ENCODE results near the gene TIMMDC1. TPM values are rescaled to one million over a fixed set of nuclear protein-coding genes. Genes with fewer than 3 reads are reported as not detected.
"Not testable (repeated sequence)": the region's sequence is repeated elsewhere in the genome, so short reads cannot be mapped to it uniquely, and the experiment has no call there.

TIMMDC1 gene
- polyA plus RNA-seq, 4 donors, result 70.0 to 119 (median 109) TPM

GRCh38 chr3:119553823-119554415, 55.6 kb downstream of the TIMMDC1 start:
- no peak for DNase-seq (ENCODE audit: low read depth in 4 of 4, low spot score in 3 of 4)

GRCh38 chr3:119555309-119555735, 57.0 kb downstream of the TIMMDC1 start:
- no peak for DNase-seq (ENCODE audit: low read depth in 4 of 4, low spot score in 3 of 4)

- DNase-seq (ENCODE audit: low read depth in 4 of 4, low spot score in 3 of 4), result no peak
Observed at GRCh38 chr3:119555929-119556328, 57.6 kb downstream of the TIMMDC1 start.

- DNase-seq (ENCODE audit: low read depth in 4 of 4, low spot score in 3 of 4), result no peak
Observed at GRCh38 chr3:119557192-119557876, 59.0 kb downstream of the TIMMDC1 start.

GRCh38 chr3:119557877-119558269, 59.5 kb downstream of the TIMMDC1 start:
- no peak for DNase-seq (ENCODE audit: low read depth in 4 of 4, low spot score in 3 of 4)

GRCh38 chr3:119558626-119559317, 60.4 kb downstream of the TIMMDC1 start:
- no peak for DNase-seq (ENCODE audit: low read depth in 4 of 4, low spot score in 3 of 4)

GRCh38 chr3:119559441-119559963, 61.2 kb downstream of the TIMMDC1 start, which contains the start of gene CD80:
Gene CD80, minus strand, starts transcription at chr3:119559614. Its CDS starts 1,886 bp downstream, at chr3:119557728.
- no peak for DNase-seq (ENCODE audit: low read depth in 4 of 4, low spot score in 3 of 4)

- DNase-seq (ENCODE audit: low read depth in 4 of 4, low spot score in 3 of 4), result no peak
Observed at GRCh38 chr3:119560160-119560559, 61.8 kb downstream of the TIMMDC1 start.

- no peak for DNase-seq (ENCODE audit: low read depth in 4 of 4, low spot score in 3 of 4)
Observed at GRCh38 chr3:119562307-119562961, 64.1 kb downstream of the TIMMDC1 start.

- DNase-seq (ENCODE audit: low read depth in 4 of 4, low spot score in 3 of 4), result not testable (repeated sequence)
Observed at GRCh38 chr3:119563334-119563733, 65.0 kb downstream of the TIMMDC1 start.

- DNase-seq (ENCODE audit: low read depth in 4 of 4, low spot score in 3 of 4), result no peak
Observed at GRCh38 chr3:119569156-119569555, 70.8 kb downstream of the TIMMDC1 start.

- DNase-seq (ENCODE audit: low read depth in 4 of 4, low spot score in 3 of 4), result no peak
Observed at GRCh38 chr3:119570229-119570628, 71.9 kb downstream of the TIMMDC1 start.

GRCh38 chr3:119571230-119571629, 72.9 kb downstream of the TIMMDC1 start:
- DNase-seq (ENCODE audit: low read depth in 4 of 4, low spot score in 3 of 4), result no peak

GRCh38 chr3:119571688-119572087, 73.3 kb downstream of the TIMMDC1 start:
- DNase-seq (ENCODE audit: low read depth in 4 of 4, low spot score in 3 of 4), result no peak

Other genes starting within 250 kb of the TIMMDC1 start
- 10 to 100 TPM; 11.1 to 15.3 (median 12.7) TPM for gene ARHGAP31, start 204.2 kb upstream of the TIMMDC1 start, polyA plus RNA-seq (ENCODE audit: insufficient read length in 4 of 4)
- gene TMEM39A, start 34.9 kb upstream of the TIMMDC1 start, polyA plus RNA-seq (ENCODE audit: insufficient read length in 4 of 4), result 10 to 100 TPM; 47.5 to 81.1 (median 56.8) TPM
- gene POGLUT1, start 29.6 kb upstream of the TIMMDC1 start, polyA plus RNA-seq (ENCODE audit: insufficient read length in 4 of 4), result 10 to 100 TPM; 19.5 to 29.2 (median 27.0) TPM
- under 1 TPM; 0.12 to 0.45 (median 0.30) TPM for gene CD80, start 61.1 kb downstream of the TIMMDC1 start, polyA plus RNA-seq (ENCODE audit: insufficient read length in 4 of 4)
- 1 to 10 TPM; 3.2 to 6.8 (median 6.5) TPM for gene ADPRH, start 80.9 kb downstream of the TIMMDC1 start, polyA plus RNA-seq (ENCODE audit: insufficient read length in 4 of 4)
- 1 to 10 TPM in 3 of 4 donors, under 1 TPM in 1; 0.35 to 7.6 (median 7.2) TPM for gene PLA1A, start 99.3 kb downstream of the TIMMDC1 start, polyA plus RNA-seq (ENCODE audit: insufficient read length in 4 of 4)
- 1 to 10 TPM; 2.7 to 8.4 (median 4.5) TPM for gene POPDC2, start 162.0 kb downstream of the TIMMDC1 start, polyA plus RNA-seq (ENCODE audit: insufficient read length in 4 of 4)
- gene COX17, start 178.9 kb downstream of the TIMMDC1 start, polyA plus RNA-seq (ENCODE audit: insufficient read length in 4 of 4), result 10 to 100 TPM; 20.7 to 64.0 (median 48.0) TPM
- 10 to 100 TPM in 3 of 4 donors, 1 to 10 TPM in 1; 5.1 to 33.5 (median 25.6) TPM for gene CFAP91, start 204.5 kb downstream of the TIMMDC1 start, polyA plus RNA-seq (ENCODE audit: insufficient read length in 4 of 4)

Data from left renal pelvis (tissue), 4 donors.